GM18868 (cell line): ENCODE measurements around the gene FDX1.
"Not testable (repeated sequence)": the region's sequence is repeated elsewhere in the genome, so short reads cannot be mapped to it uniquely, and the experiment has no call there.

ENCODE experiments used
- ATAC-seq: cut with Tn5 transposase; IDR thresholded peaks from one replicate; pipeline ENCODE4 v1.9.1; 2021; ENCODE audit warnings: mild to moderate bottlenecking, moderate library complexity; ENCODE audit not compliant: unreplicated experiment

Gene FDX1

GRCh38 chr11:110429731-110430266, at the start of gene FDX1:
TSS of gene FDX1 (plus strand) at chr11:110429948. CDS start at chr11:110430121, 173 bp downstream.
- ATAC-seq: peak; percentile 83

GRCh38 chr11:110380836-110381622, 48.7 kb upstream of the FDX1 start:
- no peak for ATAC-seq

- not testable (repeated sequence) for ATAC-seq
These were observed 41.5 kb upstream of the FDX1 start for GRCh38 chr11:110388231-110388630.

- ATAC-seq: no peak
These were observed 39.8 kb upstream of the FDX1 start for GRCh38 chr11:110389965-110390364.

- ATAC-seq: no peak
These were observed 37.7 kb upstream of the FDX1 start for GRCh38 chr11:110392056-110392455.

- not testable (repeated sequence) for ATAC-seq
These were observed 32.0 kb upstream of the FDX1 start for GRCh38 chr11:110397668-110398286.

- ATAC-seq: not testable (repeated sequence)
These were observed 26.2 kb upstream of the FDX1 start for GRCh38 chr11:110403585-110403984.

GRCh38 chr11:110405636-110406035, 24.1 kb upstream of the FDX1 start:
- ATAC-seq: not testable (repeated sequence)

- ATAC-seq: no peak
These were observed 22.4 kb upstream of the FDX1 start for GRCh38 chr11:110407315-110407714.

GRCh38 chr11:110409174-110409573, 20.6 kb upstream of the FDX1 start:
- ATAC-seq: no peak

- no peak for ATAC-seq
These were observed 19.1 kb upstream of the FDX1 start for GRCh38 chr11:110410651-110411050.

GRCh38 chr11:110415081-110415480, 14.7 kb upstream of the FDX1 start:
- no peak for ATAC-seq

GRCh38 chr11:110421658-110422057, 8.1 kb upstream of the FDX1 start:
- not testable (repeated sequence) for ATAC-seq

- ATAC-seq: no peak
These were observed 7.3 kb upstream of the FDX1 start for GRCh38 chr11:110422306-110422905.

GRCh38 chr11:110424775-110425444, 4.8 kb upstream of the FDX1 start:
- ATAC-seq: no peak

- no peak for ATAC-seq
These were observed 3.8 kb upstream of the FDX1 start for GRCh38 chr11:110425751-110426545.

- ATAC-seq: no peak
These were observed 1.7 kb upstream of the FDX1 start for GRCh38 chr11:110428040-110428439.

- ATAC-seq: no peak
These were observed 605 bp upstream of the FDX1 start for GRCh38 chr11:110428956-110429730.

- ATAC-seq: peak; percentile 37
These were observed 711 bp downstream of the FDX1 start for GRCh38 chr11:110430267-110431050.
